Stromal cell of bone marrow (primary cell): Measurements from ENCODE around the gene SDC4.
A peak's percentile ranks its signal among the peaks of the same experiment; 100 is the strongest.
"Not testable (repeated sequence)": the region's sequence is repeated elsewhere in the genome, so short reads cannot be mapped to it uniquely, and the experiment has no call there.

Experiments
- DNase-seq: peaks from one replicate; pipeline ENCODE4 v3.0.0-alpha.2; 2012; ENCODE audit warnings: low read depth

The SDC4 gene

GRCh38 chr20:45363611-45364492, 15.6 kb upstream of the SDC4 start:
- DNase-seq, result no peak

DNA sequence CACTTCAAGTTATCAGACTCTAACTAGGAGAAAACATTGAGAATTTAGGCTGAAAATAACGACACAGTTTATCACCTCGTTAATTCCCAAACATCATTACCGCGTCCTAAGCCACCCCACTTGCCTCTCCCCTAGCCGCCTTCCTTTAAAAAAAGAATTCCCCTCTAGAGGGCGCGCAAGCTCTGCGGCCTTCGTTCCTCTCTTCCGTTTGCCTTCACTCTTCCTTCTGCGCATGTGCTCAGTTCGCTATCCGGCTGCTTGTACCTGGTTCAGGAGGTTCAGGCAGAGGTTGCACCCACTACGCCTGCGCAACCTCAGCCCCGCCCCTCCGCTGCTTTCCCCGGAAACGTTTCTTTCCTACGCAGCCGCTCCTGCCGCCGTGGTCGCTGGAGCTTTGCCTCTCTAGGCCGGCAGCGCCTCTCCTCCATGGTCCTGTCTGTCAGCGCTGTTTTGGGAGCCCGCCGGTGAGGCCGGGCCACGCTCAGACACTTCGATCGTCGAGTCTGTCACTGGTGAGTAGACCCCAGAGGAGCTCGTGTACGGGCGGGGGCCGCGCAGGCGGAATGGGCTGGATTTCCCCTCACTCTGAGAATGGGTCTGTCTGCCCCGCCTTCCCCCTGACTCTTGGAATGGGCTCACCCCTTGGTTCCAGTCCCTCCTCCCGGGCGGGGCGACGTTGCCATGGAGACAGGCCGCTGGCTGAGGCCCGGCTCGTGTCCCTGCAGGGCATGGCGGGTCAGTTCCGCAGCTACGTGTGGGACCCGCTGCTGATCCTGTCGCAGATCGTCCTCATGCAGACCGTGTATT, 14.8 kb upstream of the SDC4 start, which contains the start of gene SYS1:
TSS of gene SYS1 (plus strand) at position 353 of the 807 bp plus-strand sequence. CDS start at position 729, 376 bp downstream.
- peak; percentile 96 for DNase-seq

- no peak for DNase-seq
These were observed 13.6 kb upstream of the SDC4 start for GRCh38 chr20:45361793-45362192.

DNA sequence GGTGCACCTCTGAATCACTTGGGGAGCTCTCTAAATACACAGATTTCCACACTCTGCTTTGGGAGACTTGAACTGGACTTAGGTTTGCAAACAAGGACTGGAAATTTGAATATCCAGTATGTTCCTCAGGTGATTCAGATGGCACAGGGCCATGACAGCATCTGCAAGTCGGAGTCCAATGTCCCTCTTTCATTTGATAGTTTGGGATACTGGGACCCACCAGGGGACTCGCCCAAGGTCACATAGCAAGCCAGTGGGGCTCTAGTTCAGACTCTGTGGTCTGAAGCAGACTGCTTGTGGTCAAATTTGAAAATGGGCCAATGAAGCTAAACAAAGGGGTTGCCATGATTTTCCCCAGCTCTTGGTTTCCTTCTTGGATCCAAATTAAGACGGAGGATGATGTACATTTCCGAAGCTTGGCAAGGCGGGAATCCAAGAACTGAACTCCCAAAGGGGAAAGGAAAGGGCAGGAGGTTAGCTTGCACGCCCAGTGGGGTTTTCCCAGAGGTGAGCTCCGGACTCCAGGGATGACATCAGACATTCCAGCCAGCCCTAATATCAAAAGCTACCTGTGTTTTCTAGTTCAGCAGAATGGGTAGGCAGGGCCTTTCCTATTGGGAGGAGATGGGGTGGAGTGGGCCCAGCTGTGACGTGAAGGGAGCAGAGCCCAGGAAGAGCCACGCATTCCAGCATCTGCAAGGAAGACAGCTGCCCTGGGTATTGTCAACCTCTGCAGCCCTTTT, 11.4 kb upstream of the SDC4 start:
- peak; percentile 62 for DNase-seq

- no peak for DNase-seq
These were observed 10.8 kb upstream of the SDC4 start for GRCh38 chr20:45359069-45359405.

DNA sequence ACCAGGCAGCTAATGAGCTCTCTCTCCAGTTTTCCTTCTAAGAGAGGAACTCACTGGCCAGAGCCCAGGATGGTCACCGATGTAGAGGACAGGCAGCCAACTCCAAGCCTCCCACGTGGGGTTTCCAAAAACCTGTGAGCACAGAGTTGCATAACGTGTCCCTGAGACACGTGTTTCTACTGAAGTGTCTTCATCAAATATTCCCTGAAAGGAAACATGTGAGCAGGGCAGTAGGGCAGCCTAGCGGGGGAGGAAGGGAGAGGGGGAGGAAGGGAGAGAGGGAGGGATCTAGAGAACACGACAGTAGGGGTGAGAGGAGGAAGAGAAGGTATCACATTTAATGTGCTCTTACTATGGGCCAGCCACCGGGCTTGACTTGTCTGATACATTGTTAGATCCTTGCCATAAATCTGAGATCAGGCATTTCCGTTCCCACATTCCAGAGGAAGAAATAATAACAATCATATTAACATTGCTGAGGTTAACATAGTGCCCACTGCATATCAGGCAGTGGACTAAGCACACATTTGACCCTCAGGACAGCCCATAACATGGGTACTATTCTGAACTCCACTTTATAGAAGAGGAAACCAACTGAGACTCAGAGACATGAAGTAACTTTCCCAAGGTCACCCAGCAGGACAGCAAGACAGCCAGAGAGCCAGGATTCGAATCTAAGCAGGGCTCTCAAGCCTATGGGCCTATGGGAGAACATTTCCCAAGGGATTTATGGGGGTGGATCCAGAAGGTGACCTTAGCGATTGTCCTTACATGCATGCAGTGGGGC, 10.3 kb upstream of the SDC4 start:
- DNase-seq, result peak; percentile 72

GRCh38 chr20:45355209-45356084, 7.2 kb upstream of the SDC4 start:
- peak; percentile 59 for DNase-seq

- DNase-seq, result no peak
These were observed 6.4 kb upstream of the SDC4 start for GRCh38 chr20:45354423-45355208.

GRCh38 chr20:45353746-45354145, 5.5 kb upstream of the SDC4 start:
- DNase-seq, result no peak

GRCh38 chr20:45352729-45353128, 4.5 kb upstream of the SDC4 start:
- DNase-seq, result no peak

DNA sequence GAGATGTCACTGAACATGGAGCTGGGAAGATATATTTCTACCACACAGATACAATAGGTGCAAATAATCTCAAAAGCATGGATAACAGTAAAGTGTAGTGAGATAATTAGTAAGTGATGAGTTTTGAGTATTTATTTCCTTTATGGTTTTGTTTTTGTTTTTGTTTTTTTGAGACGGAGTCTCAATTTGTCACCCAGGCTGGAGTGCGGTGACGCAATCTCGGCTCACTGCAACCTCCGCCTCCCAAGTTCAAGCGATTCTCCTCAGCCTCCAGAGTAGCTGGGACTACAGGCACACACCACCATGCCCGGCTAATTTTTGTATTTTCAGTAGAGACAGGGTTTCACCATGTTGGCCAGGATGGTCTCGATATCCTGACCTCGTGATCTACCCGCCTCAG, 2.6 kb upstream of the SDC4 start:
- not testable (repeated sequence) for DNase-seq

- DNase-seq, result no peak
These were observed 2.0 kb upstream of the SDC4 start for GRCh38 chr20:45350217-45350616.

DNA sequence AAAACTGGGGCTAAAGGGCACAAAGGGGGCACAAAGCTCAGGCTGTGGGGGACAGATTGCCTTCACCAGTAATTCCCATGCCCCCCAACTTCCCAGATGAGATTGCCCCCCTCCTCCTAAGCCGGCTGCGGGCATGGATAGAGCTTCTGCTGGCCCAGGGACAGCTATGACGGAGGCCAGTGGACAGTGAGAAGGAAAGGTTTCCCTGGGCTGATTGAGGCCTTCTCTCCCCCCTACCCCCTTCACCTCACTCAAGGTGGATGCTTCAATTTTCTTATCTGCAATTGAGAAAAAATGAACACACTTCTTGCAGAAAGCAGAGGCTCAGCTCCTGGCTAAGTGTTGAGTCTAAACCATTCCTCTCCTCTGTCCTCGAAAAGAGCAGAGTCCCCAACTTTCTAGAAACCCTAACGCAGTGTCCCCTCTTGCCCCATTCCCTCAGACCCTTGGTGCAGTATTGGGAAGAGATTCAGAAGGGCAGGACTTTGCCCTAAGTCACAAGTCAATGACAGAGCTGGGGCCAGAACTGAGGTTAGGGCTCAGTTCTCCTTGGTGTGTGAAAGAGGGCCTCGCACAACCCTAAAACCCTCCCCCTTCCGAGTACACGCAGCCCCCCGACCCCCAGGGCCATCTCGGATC, 808 bp downstream of the SDC4 start:
- no peak for DNase-seq

- DNase-seq, result no peak
These were observed 1.4 kb downstream of the SDC4 start for GRCh38 chr20:45346851-45347250.

DNA sequence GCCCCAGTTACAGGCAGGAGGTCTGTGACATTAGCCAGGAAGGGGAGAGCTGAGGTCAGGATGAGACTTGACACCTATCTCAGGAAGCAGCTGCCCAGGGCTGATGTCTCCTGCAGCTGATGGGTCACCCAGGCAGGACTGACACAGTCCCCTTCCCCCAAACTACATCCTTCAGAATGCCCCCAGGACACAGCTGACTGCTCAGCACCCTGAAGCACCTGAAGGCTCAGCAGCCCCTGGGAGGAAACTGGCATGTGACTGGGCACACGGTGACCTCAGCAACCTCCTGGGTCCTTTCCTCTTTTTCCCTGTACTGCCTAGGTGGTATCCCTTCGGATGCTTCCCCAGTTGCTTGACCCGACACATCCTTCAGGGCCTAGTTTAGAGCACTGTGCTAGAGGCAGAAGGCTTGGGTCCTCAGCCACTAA, 1.9 kb downstream of the SDC4 start:
- no peak for DNase-seq

- no peak for DNase-seq
These were observed 2.9 kb downstream of the SDC4 start for GRCh38 chr20:45345104-45345936.

DNA sequence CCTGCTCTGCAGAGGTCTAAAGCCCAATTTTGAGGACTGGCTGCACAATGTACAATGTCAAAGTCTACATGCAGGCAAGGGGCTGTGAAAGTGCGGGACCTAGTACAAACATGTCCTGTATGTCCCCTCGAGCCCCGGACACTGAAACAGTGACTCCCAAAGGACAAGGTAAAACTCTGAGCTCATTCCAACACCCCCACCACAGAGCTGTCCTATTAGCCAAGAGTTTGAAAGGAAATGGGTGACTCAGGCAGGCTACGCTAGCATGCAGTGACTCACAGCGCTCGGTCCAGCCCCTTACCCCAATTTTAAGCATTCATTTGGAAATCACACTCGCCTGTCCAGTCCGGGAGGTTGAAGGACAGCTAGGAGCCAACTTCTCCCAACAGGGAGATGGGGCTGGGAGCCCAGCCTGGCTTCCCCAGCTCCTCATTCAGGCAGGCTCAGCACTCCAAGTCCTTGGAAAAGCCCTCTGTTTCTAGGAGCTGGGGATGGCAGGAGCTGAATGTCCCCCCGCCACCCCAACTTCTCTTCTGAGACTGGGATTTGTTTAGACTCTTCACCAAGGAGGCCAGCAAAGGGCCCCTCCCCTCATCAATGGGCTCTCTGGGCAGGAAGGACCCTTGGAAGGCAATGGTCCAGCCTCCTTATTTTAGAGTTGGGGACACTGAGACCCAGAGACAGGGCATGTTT, 3.9 kb downstream of the SDC4 start:
- DNase-seq, result peak; percentile 87
